GM18951 (cell line): ENCODE data around the gene PSMA8.
"Not testable (repeated sequence)": the region's sequence is repeated elsewhere in the genome, so short reads cannot be mapped to it uniquely, and the experiment has no call there.

ENCODE experiments used
- POLR2A ChIP-seq: IDR thresholded peaks from 4 replicates; pipeline ENCODE4 v1.6.1; 2011; ENCODE audit warnings: mild to moderate bottlenecking; ENCODE audit not compliant: insufficient read length, insufficient read depth; ENCODE audit errors: extremely low read depth
- in situ Hi-C: fragments of 300-500 bp; cut with MboI; formaldehyde crosslinking; loops from one replicate; pipeline ENCODE4 v1.12.0; 2022; ENCODE audit warnings: low sequenced_read_pairs, mixed read lengths, inconsistent platforms; ENCODE audit not compliant: unreplicated experiment

The PSMA8 gene

GRCh38 chr18:26127786-26128185, 5.9 kb upstream of the PSMA8 start:
- in situ Hi-C loops: no loop called here
- TF ChIP-seq POLR2A: no peak

GRCh38 chr18:26128192-26128591, 5.5 kb upstream of the PSMA8 start:
- in situ Hi-C loops: not testable (repeated sequence)

- in situ Hi-C loops: no loop called here
These were observed 438 bp downstream of the PSMA8 start for GRCh38 chr18:26134107-26134506.

GRCh38 chr18:26135548-26135947, 1.9 kb downstream of the PSMA8 start:
- TF ChIP-seq POLR2A: no peak
- in situ Hi-C loops: no loop called here

More at GRCh38 chr18:26134107-26134506, 438 bp downstream of the PSMA8 start:
- TF ChIP-seq POLR2A: no peak

GRCh38 chr18:26157326-26157725, 23.7 kb downstream of the PSMA8 start:
- no peak for TF ChIP-seq POLR2A
- in situ Hi-C loops: no loop called here

- TF ChIP-seq POLR2A: no peak
- in situ Hi-C loops: no loop called here
These were observed 25.7 kb downstream of the PSMA8 start for GRCh38 chr18:26159353-26159752.

GRCh38 chr18:26164571-26164970, 30.9 kb downstream of the PSMA8 start:
- TF ChIP-seq POLR2A: no peak
- in situ Hi-C loops: no loop called here

- in situ Hi-C loops: not testable (repeated sequence)
These were observed 33.9 kb downstream of the PSMA8 start for GRCh38 chr18:26167592-26167991.

- in situ Hi-C loops: no loop called here
- TF ChIP-seq POLR2A: no peak
These were observed 41.8 kb downstream of the PSMA8 start for GRCh38 chr18:26175481-26175880.

- in situ Hi-C loops: no loop called here
- TF ChIP-seq POLR2A: no peak
These were observed 42.5 kb downstream of the PSMA8 start for GRCh38 chr18:26176134-26176533.

- in situ Hi-C loops: no loop called here
- no peak for TF ChIP-seq POLR2A
These were observed 47.7 kb downstream of the PSMA8 start for GRCh38 chr18:26181343-26181826.

GRCh38 chr18:26183395-26184112, 49.9 kb downstream of the PSMA8 start:
- TF ChIP-seq POLR2A: no peak
- in situ Hi-C loops: no loop called here

GRCh38 chr18:26185267-26185666, 51.6 kb downstream of the PSMA8 start:
- TF ChIP-seq POLR2A: no peak
- in situ Hi-C loops: no loop called here

- TF ChIP-seq POLR2A: peak; percentile 17
- in situ Hi-C loops: no loop called here
These were observed 56.8 kb downstream of the PSMA8 start for GRCh38 chr18:26190506-26190905.

GRCh38 chr18:26192233-26192632, 58.6 kb downstream of the PSMA8 start:
- in situ Hi-C loops: no loop called here
- TF ChIP-seq POLR2A: no peak
